ENCODE data around the gene RABGGTA.

GRCh38 chr14:24273422-24273998 is 2.1 kb upstream of the RABGGTA start:
- TF ChIP-seq POLR2AphosphoS5 (IDR thresholded peaks at IDR 0.05; ENCODE audit: low read depth, low read length) (no peak), POLR2A (IDR thresholded peaks at IDR 0.05; ENCODE audit: low read depth, low read length) (no peak), TAF1 (IDR thresholded peaks at IDR 0.05; ENCODE audit: borderline replicate concordance, low read depth, low read length) (no peak)
